Right renal cortex interstitium (tissue), 3 donors: ENCODE data around the gene CCDC85A. TPM values are rescaled to one million over a fixed set of nuclear protein-coding genes. Genes with fewer than 3 reads are reported as not detected.

Source experiments
- DNase-seq, 3 donors: peaks; one replicate each; pipeline ENCODE4 v3.0.0-alpha.2; 2013; ENCODE audit warnings: low read depth in 3 of 3, low spot score in 2 of 3
- polyA plus RNA-seq, 3 donors: library from polyadenylated mRNA; unstranded; fragments of 120-200 nt; gene quantifications; one replicate each; pipeline ENCODE4 v1.2.1, GENCODE V29; 2013; ENCODE audit not compliant: insufficient read length in 3 of 3

CCDC85A gene
- polyA plus RNA-seq, 3 donors, result 1.5 to 1.9 (median 1.8) TPM

DNA sequence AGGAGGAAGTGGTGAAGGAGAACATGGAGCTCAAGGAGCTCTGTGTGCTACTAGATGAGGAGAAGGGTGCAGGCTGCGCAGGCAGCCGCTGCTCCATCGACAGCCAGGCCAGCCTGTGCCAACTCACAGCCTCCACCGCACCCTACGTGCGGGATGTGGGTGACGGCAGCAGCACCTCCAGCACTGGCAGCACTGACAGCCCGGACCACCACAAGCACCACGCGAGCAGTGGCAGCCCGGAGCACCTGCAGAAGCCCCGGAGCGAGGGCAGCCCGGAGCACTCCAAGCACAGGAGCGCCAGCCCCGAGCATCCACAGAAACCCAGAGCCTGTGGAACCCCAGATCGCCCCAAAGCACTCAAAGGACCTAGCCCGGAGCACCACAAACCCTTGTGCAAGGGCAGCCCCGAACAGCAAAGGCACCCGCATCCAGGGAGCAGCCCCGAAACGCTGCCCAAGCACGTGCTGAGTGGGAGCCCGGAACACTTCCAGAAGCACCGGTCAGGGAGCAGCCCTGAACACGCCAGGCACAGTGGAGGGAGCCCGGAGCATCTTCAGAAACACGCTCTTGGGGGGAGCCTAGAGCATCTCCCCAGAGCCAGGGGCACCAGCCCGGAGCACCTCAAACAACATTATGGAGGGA is 9.0 kb downstream of the CCDC85A start:
- no peak for DNase-seq

- no peak for DNase-seq
These were observed 11.8 kb downstream of the CCDC85A start for GRCh38 chr2:56195563-56195962.

DNA sequence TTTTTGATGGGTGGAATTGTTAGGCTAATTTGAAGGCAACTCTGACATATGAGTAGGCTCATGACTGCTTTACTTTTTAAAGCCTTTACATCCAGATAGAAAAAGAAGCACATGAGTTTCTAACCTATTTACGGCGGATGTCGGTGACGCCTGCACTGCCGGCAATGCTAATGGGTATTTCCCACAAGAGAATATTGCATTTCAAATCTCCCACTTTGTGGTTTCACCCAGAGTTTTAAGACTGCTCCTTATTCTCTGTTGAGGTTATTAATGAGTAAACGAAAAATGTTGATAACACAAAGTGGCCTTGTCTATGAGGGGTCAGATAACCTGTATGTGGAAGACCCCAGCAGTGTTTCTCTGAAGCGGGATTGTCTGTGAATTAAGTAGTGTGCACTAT is 14.0 kb downstream of the CCDC85A start:
- no peak for DNase-seq

- DNase-seq, result no peak
These were observed 15.1 kb downstream of the CCDC85A start for GRCh38 chr2:56198936-56199335.

GRCh38 chr2:56199492-56199891 is 15.7 kb downstream of the CCDC85A start:
- no peak for DNase-seq

DNA sequence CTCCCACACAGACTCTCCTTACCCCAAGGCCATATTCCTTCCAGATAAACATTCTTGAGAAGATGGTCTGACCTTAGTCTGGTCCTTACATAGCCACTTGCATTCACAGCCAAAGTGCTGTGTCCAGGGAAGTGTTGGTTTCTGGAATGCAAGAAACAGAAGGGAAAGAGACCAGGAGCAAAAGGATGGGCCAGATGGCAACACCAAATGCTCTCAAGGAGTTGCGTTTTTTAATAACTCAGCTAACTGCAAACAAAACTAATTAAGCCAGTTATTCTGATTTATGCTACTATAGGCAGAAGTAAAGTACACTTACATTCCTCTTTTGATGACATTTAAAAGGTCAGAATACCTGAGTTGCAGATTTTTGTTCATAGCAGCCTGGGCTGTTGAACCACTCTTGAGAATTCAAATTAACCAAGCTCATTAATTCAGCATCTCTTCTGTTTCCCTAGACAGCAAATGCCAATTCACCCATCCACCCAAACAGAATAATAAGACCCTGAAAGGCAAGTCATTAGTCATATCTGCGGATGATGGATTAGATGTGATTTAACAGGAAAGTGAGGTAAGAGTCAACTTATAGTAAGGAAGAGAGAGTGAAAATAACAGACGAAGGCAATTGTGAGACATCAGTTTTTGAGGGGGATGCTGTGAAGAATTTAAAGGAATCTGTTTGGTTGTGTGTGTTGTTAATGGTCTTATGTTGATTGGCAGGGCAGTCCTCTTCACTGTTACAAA is 18.8 kb downstream of the CCDC85A start:
- DNase-seq, result no peak

- no peak for DNase-seq
These were observed 20.8 kb downstream of the CCDC85A start for GRCh38 chr2:56204556-56204955.

GRCh38 chr2:56206250-56206649 is 22.5 kb downstream of the CCDC85A start:
- no peak for DNase-seq

- DNase-seq, result no peak
These were observed 24.0 kb downstream of the CCDC85A start for GRCh38 chr2:56207760-56208159.

DNA sequence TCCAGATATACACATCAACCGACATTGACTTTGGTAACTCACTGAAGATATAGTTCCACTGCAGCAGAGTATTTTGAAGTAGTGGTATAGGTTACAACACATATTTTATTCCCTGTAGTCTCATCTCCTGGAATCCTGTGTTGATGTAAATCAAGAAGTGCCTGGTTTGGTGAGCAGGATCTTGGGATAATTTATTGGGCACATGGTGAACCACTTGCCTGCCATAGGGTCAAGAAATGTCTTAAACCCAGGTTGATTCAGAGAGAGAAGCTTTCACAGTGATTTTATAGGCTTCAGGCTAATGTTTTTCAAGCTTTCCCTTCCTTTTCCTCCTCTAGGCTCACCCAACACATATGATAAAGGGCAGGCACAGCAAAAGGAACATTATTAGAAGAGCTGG is 24.6 kb downstream of the CCDC85A start:
- no peak for DNase-seq

GRCh38 chr2:56209701-56210100 is 25.9 kb downstream of the CCDC85A start:
- DNase-seq, result no peak

- no peak for DNase-seq
These were observed 26.5 kb downstream of the CCDC85A start for GRCh38 chr2:56210291-56210690.

GRCh38 chr2:56211048-56211447 is 27.3 kb downstream of the CCDC85A start:
- DNase-seq, result no peak

DNA sequence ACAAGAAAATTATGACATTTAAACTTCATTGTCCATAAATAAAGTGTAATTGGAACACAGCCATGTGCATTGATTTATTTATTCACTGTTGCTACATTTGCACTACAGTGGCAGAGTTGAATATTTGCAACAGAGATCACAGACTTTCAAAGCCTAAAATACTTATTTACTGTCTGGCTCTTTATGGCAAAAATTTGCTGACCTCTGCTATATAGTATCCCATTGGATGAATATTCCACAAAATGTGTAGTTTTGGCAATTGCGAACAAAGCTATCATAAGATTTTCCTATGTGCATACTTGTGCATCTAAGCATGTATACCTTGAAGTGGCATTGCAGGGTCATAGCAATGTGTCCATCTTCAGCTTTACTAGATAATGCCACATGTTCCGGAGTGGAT is 32.1 kb downstream of the CCDC85A start:
- no peak for DNase-seq

GRCh38 chr2:56217106-56217505 is 33.3 kb downstream of the CCDC85A start:
- no peak for DNase-seq

DNA sequence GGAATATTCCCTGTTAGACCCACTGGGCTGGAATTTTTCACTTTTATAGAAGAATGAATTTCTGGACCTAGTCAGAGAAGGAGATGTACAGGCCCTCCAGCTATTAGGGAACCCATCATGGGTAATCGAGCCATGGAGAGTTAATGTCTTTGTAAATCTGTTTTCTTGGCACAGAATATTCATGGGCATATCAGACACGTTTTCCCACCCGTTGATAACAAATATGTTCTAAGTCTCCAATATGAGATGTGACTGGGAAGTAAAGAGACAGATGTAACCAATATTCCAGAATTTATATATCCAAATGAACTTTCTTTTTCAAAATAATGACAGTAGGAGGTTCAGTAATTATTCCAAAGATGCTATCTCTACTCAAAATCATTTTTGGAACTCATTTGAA is 38.7 kb downstream of the CCDC85A start:
- DNase-seq, result no peak

DNA sequence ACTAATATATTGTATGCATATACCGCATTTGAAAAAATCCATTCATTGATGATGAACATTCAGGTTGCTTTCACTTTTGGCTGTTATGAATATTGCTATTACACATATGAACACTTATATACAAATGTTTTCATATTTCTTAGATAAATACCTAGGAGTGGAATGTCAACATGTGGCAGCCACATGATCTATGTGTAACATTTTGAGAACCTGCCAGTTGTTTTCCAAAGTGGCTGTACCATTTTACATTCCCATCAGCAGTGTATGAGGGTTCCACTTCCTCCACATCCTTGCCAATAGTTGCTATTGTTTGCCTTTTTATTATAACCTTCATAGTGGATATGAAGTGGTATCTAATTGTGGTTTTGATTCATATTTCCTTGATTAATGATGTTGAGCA is 40.5 kb downstream of the CCDC85A start:
- no peak for DNase-seq

- DNase-seq, result no peak
These were observed 44.0 kb downstream of the CCDC85A start for GRCh38 chr2:56227811-56228210.

DNA sequence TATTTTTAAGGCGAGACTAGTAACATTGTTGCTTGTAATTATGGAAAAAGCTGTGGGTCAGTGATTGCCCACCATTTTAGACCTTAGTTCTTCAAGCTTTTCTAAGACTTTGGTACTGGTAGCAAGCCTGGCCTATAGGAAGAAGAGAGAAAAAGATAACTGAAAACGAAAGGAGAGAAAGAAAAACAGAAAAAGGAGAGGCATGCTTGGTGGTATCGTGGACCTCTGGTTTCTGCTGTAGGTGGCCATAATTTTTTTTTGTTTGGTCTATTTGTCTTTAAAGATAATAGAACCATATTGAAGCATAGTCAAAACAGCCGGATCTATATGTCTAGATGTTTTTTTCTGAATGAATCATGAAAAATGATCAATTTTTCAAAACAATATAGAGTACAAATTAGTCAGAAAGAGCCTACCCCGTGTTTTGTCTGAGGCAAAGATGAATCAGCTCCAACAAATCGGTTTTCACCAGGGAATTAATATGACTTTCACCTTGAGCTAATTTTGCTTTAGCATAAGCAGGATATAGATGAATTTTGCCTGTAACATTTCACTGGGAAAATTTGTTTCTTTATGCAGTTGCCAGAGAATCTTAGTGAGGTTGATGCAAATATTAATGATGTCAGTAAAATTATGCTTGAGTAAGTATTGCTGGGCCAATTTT is 45.7 kb downstream of the CCDC85A start:
- no peak for DNase-seq

DNA sequence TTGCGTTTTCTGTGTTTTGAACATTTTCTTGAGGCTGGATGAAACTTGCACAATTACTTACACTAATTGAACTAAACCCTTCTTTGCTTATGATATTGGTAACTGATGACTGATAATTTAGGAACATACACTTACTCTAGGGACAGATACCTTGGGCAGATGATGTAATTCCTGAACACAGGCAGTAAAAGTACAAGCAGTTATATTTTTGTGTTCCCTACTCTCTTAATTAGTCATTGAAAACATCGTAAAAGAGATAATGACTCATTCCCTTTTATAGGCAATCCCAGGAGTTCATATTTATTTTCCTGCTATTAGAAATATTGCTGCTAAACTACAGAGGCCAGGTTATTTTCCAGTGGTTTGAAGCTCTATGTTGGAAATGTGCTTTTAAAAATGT is 46.4 kb downstream of the CCDC85A start:
- no peak for DNase-seq

GRCh38 chr2:56231361-56231760 is 47.6 kb downstream of the CCDC85A start:
- DNase-seq, result no peak

DNA sequence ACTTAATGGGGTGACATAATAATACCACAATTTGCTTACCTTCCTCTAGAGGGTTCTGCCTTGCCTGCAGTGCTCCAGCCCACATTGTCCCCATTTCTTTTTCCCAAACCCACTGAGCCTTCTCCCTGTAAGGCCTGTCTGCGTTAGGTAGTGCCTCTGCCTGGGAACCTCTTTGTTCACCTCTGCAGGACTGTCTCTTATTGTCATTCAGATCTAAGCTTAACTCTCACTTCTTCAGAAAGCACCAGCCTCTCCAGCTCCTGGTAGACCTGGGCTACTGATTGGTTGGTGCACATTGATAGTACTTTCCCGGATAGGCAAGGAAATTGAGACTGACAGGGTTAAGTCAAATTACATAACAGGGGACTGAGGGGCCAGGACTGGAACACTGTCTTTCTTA is 49.1 kb downstream of the CCDC85A start:
- DNase-seq, result no peak
